HepG2 (cell line): ENCODE results near the gene SEBOX. TPM values are rescaled to one million over a fixed set of nuclear protein-coding genes. Genes with fewer than 3 reads are reported as not detected.

ENCODE experiments used
- CAMTA2 ChIP-seq: sonication (generic); formaldehyde crosslinking; IDR thresholded peaks from 2 replicates; pipeline ENCODE4 v1.4.0; 2020; ENCODE audit warnings: mild to moderate bottlenecking, missing genetic modification reagents, borderline replicate concordance
- GMEB2 ChIP-seq: IDR thresholded peaks from 2 replicates; pipeline ENCODE4 v1.6.1; 2016; ENCODE audit warnings: missing biosample characterization, missing genetic modification reagents, low read depth
- HES4 ChIP-seq: sonication (generic); formaldehyde crosslinking; IDR thresholded peaks from 2 replicates; pipeline ENCODE4 v1.9.0; 2021; ENCODE audit warnings: mild to moderate bottlenecking, missing genetic modification reagents, borderline replicate concordance
- HOXA3 ChIP-seq: sonication (generic); formaldehyde crosslinking; IDR thresholded peaks from 2 replicates; pipeline ENCODE4 v1.5.0; 2020; ENCODE audit warnings: missing genetic modification reagents
- IRF2 ChIP-seq: IDR thresholded peaks from 2 replicates; pipeline ENCODE4 v1.6.1; 2018; ENCODE audit warnings: missing genetic modification reagents, missing compliant biosample characterization
- KLF6 ChIP-seq: IDR thresholded peaks from 2 replicates; pipeline ENCODE4 v1.8.0; 2016; ENCODE audit warnings: missing biosample characterization, missing genetic modification reagents
- NAIF1 ChIP-seq: sonication (generic); formaldehyde crosslinking; IDR thresholded peaks from 2 replicates; pipeline ENCODE4 v1.5.0; 2020; ENCODE audit warnings: mild to moderate bottlenecking, missing genetic modification reagents, borderline replicate concordance
- NRL ChIP-seq: sonication (generic); formaldehyde crosslinking; IDR thresholded peaks from 2 replicates; pipeline ENCODE4 v1.5.0; 2020; ENCODE audit warnings: missing genetic modification reagents, mild to moderate bottlenecking, moderate library complexity, borderline replicate concordance
- SAP130 ChIP-seq: IDR thresholded peaks from 2 replicates; pipeline ENCODE4 v1.6.1; 2016; ENCODE audit warnings: low read depth
- SNAPC5 ChIP-seq: sonication (generic); formaldehyde crosslinking; IDR thresholded peaks from 2 replicates; pipeline ENCODE4 v1.8.1; 2023; ENCODE audit warnings: mild to moderate bottlenecking, missing genetic modification reagents, borderline replicate concordance
- TMF1 ChIP-seq: sonication (generic); formaldehyde crosslinking; IDR thresholded peaks from 2 replicates; pipeline ENCODE4 v1.8.1; 2022; ENCODE audit warnings: low read depth, missing genetic modification reagents
- ZBTB46 ChIP-seq: sonication (generic); formaldehyde crosslinking; IDR thresholded peaks from 2 replicates; pipeline ENCODE4 v1.4.0; 2020; ENCODE audit warnings: mild to moderate bottlenecking, missing genetic modification reagents, borderline replicate concordance
- ZFP41 ChIP-seq: sonication (generic); formaldehyde crosslinking; IDR thresholded peaks from 2 replicates; pipeline ENCODE4 v1.4.0; 2020; ENCODE audit warnings: mild to moderate bottlenecking, missing genetic modification reagents, borderline replicate concordance
- ZFY ChIP-seq: sonication (generic); formaldehyde crosslinking; IDR thresholded peaks from 2 replicates; pipeline ENCODE4 v1.4.0; 2020; ENCODE audit warnings: missing genetic modification reagents
- ZKSCAN5 ChIP-seq: sonication (generic); formaldehyde crosslinking; IDR thresholded peaks from 2 replicates; pipeline ENCODE4 v1.5.1; 2020; ENCODE audit warnings: mild to moderate bottlenecking, missing genetic modification reagents
- ZNF20 ChIP-seq: sonication (generic); formaldehyde crosslinking; IDR thresholded peaks from 2 replicates; pipeline ENCODE4 v1.4.0; 2020; ENCODE audit warnings: mild to moderate bottlenecking, moderate library complexity, missing genetic modification reagents
- ZNF512B ChIP-seq: sonication (generic); formaldehyde crosslinking; IDR thresholded peaks from 2 replicates; pipeline ENCODE4 v1.5.1; 2020; ENCODE audit warnings: missing genetic modification reagents, mild to moderate bottlenecking, borderline replicate concordance
- ZNF556 ChIP-seq: sonication (generic); formaldehyde crosslinking; IDR thresholded peaks from 2 replicates; pipeline ENCODE4 v1.4.0; 2020; ENCODE audit warnings: mild to moderate bottlenecking, missing genetic modification reagents, borderline replicate concordance
- ZNF576 ChIP-seq: sonication (generic); formaldehyde crosslinking; IDR thresholded peaks from 2 replicates; pipeline ENCODE4 v1.4.0; 2020; ENCODE audit warnings: mild to moderate bottlenecking, missing genetic modification reagents
- ZNF768 ChIP-seq: sonication (generic); formaldehyde crosslinking; IDR thresholded peaks from 2 replicates; pipeline ENCODE4 v1.4.0; 2020; ENCODE audit warnings: missing genetic modification reagents
- ZNF784 ChIP-seq: sonication (generic); formaldehyde crosslinking; IDR thresholded peaks from 2 replicates; pipeline ENCODE4 v1.5.1; 2020; ENCODE audit warnings: missing genetic modification reagents, mild to moderate bottlenecking, borderline replicate concordance
- ZNF879 ChIP-seq: sonication (generic); formaldehyde crosslinking; IDR thresholded peaks from 2 replicates; pipeline ENCODE4 v1.8.1; 2023; ENCODE audit warnings: missing genetic modification reagents
- polyA plus RNA-seq, 8 experiments: library from polyadenylated mRNA; depleted of rRNA in 3 of 8; stranded (reverse) in 7 of 8; unstranded in 1 of 8; fragments of >200 nt; fragmentation: Illumina TruSeq in 4 of 8; extraction: Trizol in 4 of 8; gene quantifications; 2 replicates each; pipeline versions ENCODE4 v1.2.1 to v1.2.3, GENCODE V29; 2011 to 2016; ENCODE audit warnings: low read depth in 4 of 8, missing spikeins in 1 of 8, mixed read lengths in 1 of 8; ENCODE audit not compliant: insufficient read depth in 1 of 8
- total RNA-seq, 5 experiments: library from RNA; depleted of rRNA; stranded (reverse); fragments of >200 nt; fragmentation: Illumina TruSeq; extraction: Trizol; gene quantifications; 2 replicates each; pipeline ENCODE4 v1.2.3, GENCODE V29; 2016; ENCODE audit warnings: low read depth in 1 of 5

Gene SEBOX
- total and polyA plus RNA-seq, 2 of the 13 experiments (the other 11 are each of a cell fraction or from before 2014, with no cell fraction given), result not detected

- TF ChIP-seq KLF6 (CRISPR knock-in tag) (no peak; the same call in 1 of the 2 replicates), ZBTB46 (CRISPR knock-in tag) (no peak), ZNF784 (peak; percentile 88), ZNF879 (no peak), ZFP41 (CRISPR knock-in tag) (no peak), ZNF768 (CRISPR knock-in tag) (peak; percentile 34; the same call in 1 of the 2 replicates), TMF1 (no peak; the same call in 1 of the 2 replicates), ZNF20 (CRISPR knock-in tag) (no peak), GMEB2 (no peak), ZNF556 (CRISPR knock-in tag) (peak; percentile 79; the same call in 1 of the 2 replicates), ZNF512B (CRISPR knock-in tag) (no peak), ZFY (CRISPR knock-in tag) (peak; percentile 55), ZKSCAN5 (CRISPR knock-in tag) (no peak), SAP130 (CRISPR knock-in tag) (peak; percentile 67), IRF2 (CRISPR knock-in tag) (no peak), CAMTA2 (0 out of 2 replicates have a peak, but pooled peaks have one; percentile 16), SNAPC5 (no peak), ZNF576 (CRISPR knock-in tag) (no peak), HOXA3 (CRISPR knock-in tag) (peak; percentile 48), NRL (no peak), NAIF1 (CRISPR knock-in tag) (no peak), HES4 (peak; percentile 47; the same call in 1 of the 2 replicates)
These were observed 40.9 kb upstream of the SEBOX start, which contains the start of gene SLC46A1 (continued) for GRCh38 chr17:28405632-28406472.
